ENCODE data around the gene ZFYVE16.

- TF ChIP-seq KDM1A (IDR thresholded peaks at IDR 0.05; ENCODE audit: low read depth) (no peak), BHLHE40 (IDR thresholded peaks at IDR 0.05; ENCODE audit: low read depth, low read length) (no peak), HOXA7 (CRISPR knock-in tag; IDR thresholded peaks at IDR 0.05) (no peak), REST (IDR thresholded peaks at IDR 0.05) (no peak), CBX2 (IDR thresholded peaks at IDR 0.05; ENCODE audit: borderline replicate concordance, low read depth) (no peak), MAZ (IDR thresholded peaks at IDR 0.05; ENCODE audit: borderline replicate concordance, low read depth, low read length) (no peak), EP300 (IDR thresholded peaks at IDR 0.05) (no peak), JUN (IDR thresholded peaks at IDR 0.05) (no peak), POLR2AphosphoS2 (conservative IDR thresholded peaks at IDR 0.05; ENCODE audit: low read length) (no peak), MAFK (IDR thresholded peaks at IDR 0.05; ENCODE audit: partially characterized antibody) (no peak)
- TF ChIP-seq, protein P1, sequence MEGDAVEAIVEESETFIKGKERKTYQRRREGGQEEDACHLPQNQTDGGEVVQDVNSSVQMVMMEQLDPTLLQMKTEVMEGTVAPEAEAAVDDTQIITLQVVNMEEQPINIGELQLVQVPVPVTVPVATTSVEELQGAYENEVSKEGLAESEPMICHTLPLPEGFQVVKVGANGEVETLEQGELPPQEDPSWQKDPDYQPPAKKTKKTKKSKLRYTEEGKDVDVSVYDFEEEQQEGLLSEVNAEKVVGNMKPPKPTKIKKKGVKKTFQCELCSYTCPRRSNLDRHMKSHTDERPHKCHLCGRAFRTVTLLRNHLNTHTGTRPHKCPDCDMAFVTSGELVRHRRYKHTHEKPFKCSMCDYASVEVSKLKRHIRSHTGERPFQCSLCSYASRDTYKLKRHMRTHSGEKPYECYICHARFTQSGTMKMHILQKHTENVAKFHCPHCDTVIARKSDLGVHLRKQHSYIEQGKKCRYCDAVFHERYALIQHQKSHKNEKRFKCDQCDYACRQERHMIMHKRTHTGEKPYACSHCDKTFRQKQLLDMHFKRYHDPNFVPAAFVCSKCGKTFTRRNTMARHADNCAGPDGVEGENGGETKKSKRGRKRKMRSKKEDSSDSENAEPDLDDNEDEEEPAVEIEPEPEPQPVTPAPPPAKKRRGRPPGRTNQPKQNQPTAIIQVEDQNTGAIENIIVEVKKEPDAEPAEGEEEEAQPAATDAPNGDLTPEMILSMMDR (IDR thresholded peaks at IDR 0.05) = no peak
Observed at GRCh38 chr5:80408484-80409366, 861 bp downstream of the ZFYVE16 start.
